Lower lobe of right lung (tissue), 2 donors: ENCODE data around the gene GATM. TPM values are rescaled to one million over a fixed set of nuclear protein-coding genes. Genes with fewer than 3 reads are reported as not detected.
"Not testable (repeated sequence)": the region's sequence is repeated elsewhere in the genome, so short reads cannot be mapped to it uniquely, and the experiment has no call there.

Source experiments
- ATAC-seq, 2 donors: fragments of 200-7000 bp; cut with Tn5 transposase; one replicate each; pipeline ENCODE4 v1.9.1; 2020 to 2022; ENCODE audit warnings: mild to moderate bottlenecking in 2 of 2, moderate library complexity in 2 of 2
- DNase-seq: peaks from one replicate; pipeline ENCODE4 v3.0.0-alpha.2; 2020
- H3K27ac ChIP-seq: fragments of 200-600 bp; one replicate; pipeline ENCODE4 v1.8.0; 2022
- H3K27me3 ChIP-seq: fragments of 200-600 bp; one replicate; pipeline ENCODE4 v1.8.0; 2022; ENCODE audit warnings: low read depth
- H3K36me3 ChIP-seq: fragments of 200-600 bp; one replicate; pipeline ENCODE4 v1.8.0; 2022; ENCODE audit warnings: mild to moderate bottlenecking
- H3K4me1 ChIP-seq: fragments of 200-600 bp; one replicate; pipeline ENCODE4 v1.8.0; 2022
- H3K4me3 ChIP-seq: fragments of 200-600 bp; one replicate; pipeline ENCODE4 v1.8.0; 2022; ENCODE audit warnings: mild to moderate bottlenecking
- H3K9me3 ChIP-seq: fragments of 200-600 bp; one replicate; pipeline ENCODE4 v1.8.0; 2022
- CTCF ChIP-seq: fragments of 200-600 bp; IDR thresholded peaks from one replicate; pipeline ENCODE4 v1.8.0; 2022; ENCODE audit warnings: antibody characterized with exemption, mild to moderate bottlenecking
- intact Hi-C: fragments of 100-400 bp; cut with DNase I; formaldehyde crosslinking; loops from one replicate; pipeline ENCODE4 v1.11.0; 2022
- total RNA-seq: library from RNA; stranded (reverse); fragmentation: NEBNext Ultra II Directional; extraction: Animal tissue kit (Norgen Biotek cat#: 25700); gene quantifications from one replicate; pipeline ENCODE4 v1.2.1, GENCODE V29; 2021
- donor health status: DM: no; HTN: yes; CAD: no; lungs with severe emphysema.

Gene GATM
- total RNA-seq, 1 donor from 2014 or later, result 7.2 TPM

GRCh38 chr15:45326741-45327140 is 51.6 kb downstream of the GATM start:
- Histone ChIP-seq H3K4me3 (no peak overlapping the region), H3K36me3 (no peaks in the 10 kb centered on the region), H3K27ac (no peak overlapping the region), H3K9me3 (no peaks in the 10 kb centered on the region), H3K27me3 (peaks cover 5% of the 10 kb centered on the region), H3K4me1 (no peaks in the 10 kb centered on the region)
- intact Hi-C loops, result no loop called here
- TF ChIP-seq CTCF, result no peak
- no peak for DNase-seq
- no peak for ATAC-seq

- Histone ChIP-seq H3K9me3 (no peaks in the 10 kb centered on the region), H3K27ac (no peak overlapping the region), H3K4me3 (no peak overlapping the region), H3K4me1 (no peaks in the 10 kb centered on the region), H3K36me3 (no peaks in the 10 kb centered on the region), H3K27me3 (peaks cover 5% of the 10 kb centered on the region)
- intact Hi-C loops, result no loop called here
- DNase-seq, result no peak
- no peak for ATAC-seq
- TF ChIP-seq CTCF, result no peak
These were observed 52.1 kb downstream of the GATM start for GRCh38 chr15:45326280-45326679.

GRCh38 chr15:45320581-45321205 is 57.7 kb downstream of the GATM start:
- DNase-seq (no peak), ATAC-seq (no peak)
- intact Hi-C loops, result no loop called here
- Histone ChIP-seq H3K4me1 (no peaks in the 10 kb centered on the region), H3K36me3 (no peaks in the 10 kb centered on the region), H3K27ac (no peak overlapping the region), H3K4me3 (no peak overlapping the region), H3K27me3 (peaks cover 5% of the 10 kb centered on the region), H3K9me3 (no peaks in the 10 kb centered on the region)
- no peak for TF ChIP-seq CTCF

GRCh38 chr15:45319472-45320214 is 58.7 kb downstream of the GATM start:
- intact Hi-C loops, result loop anchor here (10.0 kb wide), 1 partner anchor 75 kb away; no protein-coding TSS in a partner anchor
- Histone ChIP-seq H3K36me3 (no peaks in the 10 kb centered on the region), H3K27ac (no peak overlapping the region), H3K27me3 (peaks cover 5% of the 10 kb centered on the region), H3K4me3 (no peak overlapping the region), H3K9me3 (no peaks in the 10 kb centered on the region), H3K4me1 (no peaks in the 10 kb centered on the region)
- no peak for TF ChIP-seq CTCF
- DNase-seq (no peak), ATAC-seq (no peak)

- no peak overlapping the region for H3K4me3 ChIP-seq
- H3K27ac ChIP-seq, result no peak overlapping the region
- TF ChIP-seq CTCF, result no peak
- H3K27me3 ChIP-seq, result peaks cover 5% of the 10 kb centered on the region
- intact Hi-C loops, result loop anchor here (10.0 kb wide), 1 partner anchor 80 kb away; no protein-coding TSS in a partner anchor
- DNase-seq (no peak), ATAC-seq (no peak)
- H3K36me3 ChIP-seq, result no peaks in the 10 kb centered on the region
- no peaks in the 10 kb centered on the region for H3K4me1 ChIP-seq
- H3K9me3 ChIP-seq, result no peaks in the 10 kb centered on the region
These were observed 63.4 kb downstream of the GATM start for GRCh38 chr15:45314960-45315359.

- H3K27ac ChIP-seq, DNase-seq, ATAC-seq, H3K4me1 ChIP-seq, H3K9me3 ChIP-seq, H3K36me3 ChIP-seq, H3K27me3 ChIP-seq, H3K4me3 ChIP-seq: not testable (repeated sequence)
- intact Hi-C loops, result loop anchor here (10.0 kb wide), 1 partner anchor 81 kb away; no protein-coding TSS in a partner anchor
These were observed 64.2 kb downstream of the GATM start for GRCh38 chr15:45314117-45314516.
